HuH-7.5 (cell line): ENCODE measurements around the gene NSMCE1.

Source experiments
- DNase-seq: peaks from one replicate; pipeline ENCODE4 v3.0.0; 2011; ENCODE audit warnings: low spot score

Gene NSMCE1

DNA sequence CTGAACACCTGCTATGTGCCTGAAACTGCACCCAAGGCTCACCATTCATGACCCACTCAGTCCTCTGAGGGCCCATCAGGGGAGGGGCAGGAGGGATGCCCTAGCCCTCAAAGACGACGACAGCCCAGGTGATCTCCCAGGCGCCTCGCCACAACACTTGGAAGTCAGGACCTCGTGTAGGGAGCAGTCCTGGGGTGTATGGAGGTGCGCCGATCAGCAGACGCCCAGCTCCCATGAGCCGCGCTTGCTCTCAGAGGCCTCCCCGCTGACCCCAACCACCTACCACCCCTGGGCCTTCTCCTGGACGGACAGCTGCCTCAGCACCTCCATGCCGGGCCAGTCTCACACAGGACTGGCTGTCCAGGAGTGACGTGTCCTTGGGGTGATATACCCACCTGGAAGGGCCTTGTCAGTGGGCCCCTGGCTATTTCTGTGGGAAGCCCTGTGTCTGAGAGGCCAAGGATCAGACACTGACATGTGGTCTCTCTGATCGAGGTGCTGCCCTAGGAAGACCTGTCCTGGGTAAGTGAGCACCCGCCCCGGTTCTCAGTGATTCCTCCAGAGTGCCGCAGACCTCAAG lies 38.6 kb downstream of the NSMCE1 start:
- no peak for DNase-seq

DNA sequence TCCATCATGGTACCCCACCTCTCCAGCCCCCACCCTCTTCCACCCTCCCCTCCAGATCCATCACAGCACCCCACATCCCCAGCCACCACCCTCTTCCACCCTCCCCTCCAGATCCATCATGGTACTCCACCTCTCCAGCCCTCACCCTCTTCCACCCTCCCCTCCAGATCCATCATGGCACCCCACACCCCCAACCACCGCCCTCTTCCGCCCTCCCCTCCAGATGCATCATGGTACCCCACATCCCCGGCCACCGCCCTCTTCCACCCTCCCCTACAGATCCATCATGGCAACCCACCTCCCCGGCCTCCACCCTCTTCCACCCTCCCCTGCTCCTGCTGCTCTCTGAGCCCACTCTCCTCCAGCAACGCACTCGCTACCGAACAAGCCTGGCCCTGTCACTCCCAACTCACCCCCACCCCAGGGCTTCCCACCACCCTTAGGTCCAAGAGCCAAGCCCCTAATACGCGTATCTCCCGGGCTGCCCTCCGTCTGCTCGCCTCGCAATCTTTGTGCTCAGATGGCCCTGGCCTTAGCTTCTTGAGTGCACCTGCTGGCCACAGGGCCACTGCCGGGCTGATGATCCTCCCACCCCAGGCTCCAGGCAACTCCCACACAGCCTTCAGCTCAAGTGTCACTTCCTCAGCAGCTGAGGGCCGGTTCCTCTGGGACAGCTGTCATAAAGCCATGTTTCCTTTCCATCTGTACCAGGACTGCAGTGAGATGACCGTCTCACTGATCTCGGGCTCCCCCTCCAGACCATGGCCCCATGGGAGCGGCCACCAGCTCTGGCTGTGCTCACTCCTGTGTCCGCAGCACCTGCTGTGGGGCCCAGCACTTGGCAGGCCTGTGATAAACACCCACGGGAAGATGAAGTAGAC lies 39.7 kb downstream of the NSMCE1 start:
- DNase-seq: no peak

DNA sequence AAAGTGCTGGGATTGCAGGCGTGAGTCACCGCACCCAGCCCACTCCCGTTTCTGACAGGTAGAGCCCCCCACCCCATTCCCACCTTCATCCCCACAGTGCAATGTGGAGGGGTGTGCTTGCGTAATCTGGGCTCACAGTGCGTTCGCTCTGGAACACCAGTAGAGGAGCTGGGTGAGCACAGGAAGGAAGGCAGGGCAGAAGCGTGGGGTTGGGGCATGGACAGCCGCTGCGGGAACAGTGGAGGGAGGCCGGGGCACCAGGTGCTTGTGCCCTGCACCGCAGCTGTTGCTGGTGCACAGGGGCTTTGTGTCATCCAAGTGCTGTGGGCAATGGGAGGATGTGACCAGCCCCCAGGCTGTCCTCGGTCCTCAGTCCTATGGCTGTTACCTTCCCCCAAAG lies 40.5 kb downstream of the NSMCE1 start:
- DNase-seq: no peak

DNA sequence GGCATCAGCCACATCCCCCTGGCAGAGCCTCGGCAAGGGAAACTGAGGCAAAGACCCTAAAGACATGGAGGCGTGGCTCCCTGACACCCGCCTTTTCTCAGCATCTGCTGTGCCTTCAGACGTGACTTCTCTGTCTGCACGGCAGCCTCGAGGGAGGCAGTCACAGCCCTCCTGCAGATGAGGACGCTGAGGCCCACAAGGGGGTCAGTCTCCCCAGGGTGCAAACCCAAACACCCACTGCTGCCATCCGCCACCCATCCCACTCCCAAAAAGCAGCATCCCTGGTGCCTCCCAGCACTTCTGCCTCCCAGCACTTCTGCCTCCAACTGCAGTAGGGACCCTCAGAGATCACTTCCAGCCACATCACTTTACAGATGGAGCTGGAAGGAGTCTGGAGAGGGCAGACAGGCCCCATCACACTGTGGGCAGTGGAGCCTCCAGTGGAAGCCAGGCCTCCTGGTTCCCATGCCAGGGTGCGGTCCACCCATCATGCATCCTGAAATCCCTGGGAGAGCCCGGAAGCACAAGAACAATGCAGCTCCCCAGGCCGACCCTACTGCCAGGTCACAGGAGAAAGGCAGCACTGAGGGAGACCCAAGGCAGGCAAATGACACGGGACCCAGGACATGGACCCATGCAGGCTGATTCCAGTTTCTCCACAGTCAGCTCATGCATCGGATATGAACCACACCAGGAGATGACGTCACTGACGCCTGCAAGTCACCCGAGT lies 41.4 kb downstream of the NSMCE1 start:
- DNase-seq: no peak

DNA sequence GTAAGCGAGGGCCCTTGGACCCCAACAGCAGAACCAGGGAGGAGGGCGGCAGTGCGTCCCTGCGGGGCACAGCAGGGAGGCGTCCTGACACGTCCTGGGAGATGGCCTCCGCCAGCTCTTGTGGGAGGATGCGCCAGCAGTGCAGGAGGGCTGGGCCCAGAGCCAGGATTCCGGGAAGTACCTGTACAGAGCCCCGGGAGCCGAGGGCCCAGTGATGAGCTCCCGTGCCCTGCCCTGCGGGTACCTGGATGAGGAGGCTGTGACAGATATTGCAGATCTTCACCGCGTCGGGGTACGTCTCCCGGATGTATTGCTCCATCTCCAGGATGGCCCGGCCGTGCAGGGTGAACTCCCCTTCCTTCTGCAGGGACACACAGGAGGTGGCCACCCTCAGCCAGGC lies 42.1 kb downstream of the NSMCE1 start:
- DNase-seq: no peak

- DNase-seq: no peak
Measured at GRCh38 chr16:27225536-27226360, 42.8 kb downstream of the NSMCE1 start.

GRCh38 chr16:27224741-27225300 lies 43.8 kb downstream of the NSMCE1 start:
- DNase-seq: no peak

- no peak for DNase-seq
Measured at GRCh38 chr16:27224271-27224737, 44.3 kb downstream of the NSMCE1 start.

DNA sequence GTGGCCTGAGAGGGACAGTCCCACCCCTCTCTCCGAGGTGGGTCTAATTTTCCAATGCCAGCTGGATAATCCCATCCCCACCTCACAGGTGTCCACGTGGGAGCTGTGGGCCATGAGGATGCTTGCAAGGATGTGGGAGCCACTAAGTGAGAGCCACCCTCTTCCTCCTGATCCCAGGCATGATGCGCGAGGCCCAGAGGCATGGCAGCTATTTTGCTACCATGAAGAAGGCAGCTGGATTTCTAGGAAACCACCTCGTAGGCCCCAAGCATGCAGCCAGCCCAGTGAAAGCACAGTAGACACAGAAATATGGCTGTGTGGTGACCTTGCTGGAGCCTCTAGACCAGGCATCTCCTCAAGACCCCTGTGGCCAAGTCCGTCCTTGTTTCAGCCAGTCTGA lies 44.9 kb downstream of the NSMCE1 start:
- DNase-seq: no peak

DNA sequence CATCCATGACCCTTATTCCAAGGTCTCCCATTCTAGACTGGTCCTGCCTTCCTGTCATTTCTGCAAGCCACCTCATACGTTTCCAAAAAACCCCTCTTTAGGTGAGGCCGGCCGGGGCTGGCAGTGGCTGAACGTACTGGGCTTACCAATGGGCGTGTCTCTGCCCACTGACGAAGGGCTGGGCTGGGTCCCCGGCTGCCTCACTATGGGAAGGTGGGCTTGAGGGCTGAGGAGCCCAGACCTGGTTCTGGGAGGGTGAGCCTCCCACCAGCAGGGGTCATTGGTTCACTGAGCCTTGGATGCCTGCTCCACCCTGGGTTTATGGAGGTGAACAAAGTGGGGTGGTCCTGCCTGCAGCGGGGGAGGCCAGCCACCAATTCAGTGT lies 45.4 kb downstream of the NSMCE1 start:
- DNase-seq: no peak

DNA sequence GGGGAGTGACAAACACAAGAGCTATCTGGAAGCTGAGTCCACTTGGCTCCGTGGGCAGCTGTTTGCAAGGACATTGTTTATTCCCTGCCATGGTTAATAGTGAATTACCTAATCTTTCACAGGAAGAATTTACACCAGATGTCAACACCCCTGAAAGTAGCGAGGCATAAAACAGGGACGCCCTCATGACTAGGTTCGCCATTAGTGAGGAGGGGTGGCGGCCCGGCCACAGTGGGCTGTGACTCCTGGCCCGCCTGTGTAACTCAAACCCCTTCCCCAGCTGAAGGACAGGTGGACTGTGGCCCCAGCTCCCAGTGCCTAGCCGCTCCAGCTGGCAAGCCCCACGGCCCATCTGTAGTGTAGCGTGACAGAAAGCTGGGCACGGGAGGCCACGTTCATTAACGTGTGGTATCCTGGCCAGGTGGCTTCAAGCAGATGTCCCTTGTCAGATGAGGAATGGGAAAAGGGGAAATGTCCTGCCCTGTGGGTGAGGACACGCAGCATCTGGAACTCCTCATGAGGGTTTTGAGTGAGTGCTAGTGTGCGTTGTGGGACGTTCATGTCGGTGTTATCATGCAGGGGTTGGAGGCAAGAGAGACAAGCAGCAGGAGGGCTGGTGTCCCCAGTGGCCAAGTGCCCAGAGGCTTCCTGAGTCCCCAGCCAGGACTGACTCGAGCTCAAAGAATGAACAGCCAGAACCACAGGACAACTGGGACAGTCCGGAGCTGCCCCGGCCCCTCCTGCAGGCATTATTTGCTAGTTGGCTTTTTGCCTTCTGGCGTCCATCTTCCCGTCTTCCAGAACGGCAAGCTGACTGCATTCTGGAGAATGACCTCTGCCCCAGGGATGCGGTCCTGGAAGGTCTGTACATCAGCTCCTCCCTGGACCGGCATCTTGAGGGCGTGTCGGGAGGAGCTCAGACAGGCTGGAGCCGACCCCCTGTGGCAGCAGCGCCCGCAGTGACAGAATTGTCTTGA lies 46.0 kb downstream of the NSMCE1 start:
- no peak for DNase-seq

GRCh38 chr16:27221576-27222248 lies 46.9 kb downstream of the NSMCE1 start:
- DNase-seq: no peak

DNA sequence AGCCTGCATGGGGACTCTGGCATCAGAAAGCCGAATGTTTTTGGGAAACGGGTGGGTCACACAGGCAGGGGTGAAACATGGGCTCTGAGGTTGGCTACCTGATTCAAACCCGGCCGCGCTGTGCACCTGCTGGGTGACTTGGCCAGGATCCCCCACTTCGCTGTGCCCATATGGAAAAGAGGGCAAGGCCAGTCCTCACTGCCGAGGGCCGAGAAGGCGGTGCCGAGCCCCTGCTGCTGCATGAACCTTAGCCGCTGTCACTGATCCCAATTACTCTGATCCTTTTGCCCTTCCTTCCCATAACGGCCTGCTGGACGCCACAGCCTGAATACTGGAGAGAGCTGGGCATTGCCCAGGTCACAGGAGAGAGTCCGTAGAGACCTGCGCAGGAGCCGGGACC lies 47.6 kb downstream of the NSMCE1 start:
- DNase-seq: no peak

DNA sequence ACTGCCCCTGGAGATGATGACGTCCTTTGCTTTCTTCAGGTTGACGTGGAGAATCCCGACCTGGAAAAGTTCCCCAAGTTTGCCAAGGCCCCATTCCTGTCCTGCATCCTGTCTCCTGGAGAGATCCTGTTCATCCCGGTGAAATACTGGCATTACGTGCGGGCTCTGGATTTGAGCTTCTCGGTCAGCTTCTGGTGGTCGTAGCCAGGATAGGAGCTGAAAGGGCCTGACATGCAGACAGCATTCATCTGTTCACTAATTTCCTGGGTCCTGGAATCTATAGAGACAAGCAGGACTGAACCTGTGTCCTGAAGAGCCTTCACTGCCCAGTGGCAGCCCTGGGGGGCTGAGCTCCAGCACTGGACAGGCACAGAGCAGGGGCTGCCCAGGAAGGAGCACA lies 48.0 kb downstream of the NSMCE1 start:
- DNase-seq: no peak

- no peak for DNase-seq
Measured at GRCh38 chr16:27220120-27220519, 48.5 kb downstream of the NSMCE1 start.

- no peak for DNase-seq
Measured at GRCh38 chr16:27219161-27219560, 49.4 kb downstream of the NSMCE1 start.

DNA sequence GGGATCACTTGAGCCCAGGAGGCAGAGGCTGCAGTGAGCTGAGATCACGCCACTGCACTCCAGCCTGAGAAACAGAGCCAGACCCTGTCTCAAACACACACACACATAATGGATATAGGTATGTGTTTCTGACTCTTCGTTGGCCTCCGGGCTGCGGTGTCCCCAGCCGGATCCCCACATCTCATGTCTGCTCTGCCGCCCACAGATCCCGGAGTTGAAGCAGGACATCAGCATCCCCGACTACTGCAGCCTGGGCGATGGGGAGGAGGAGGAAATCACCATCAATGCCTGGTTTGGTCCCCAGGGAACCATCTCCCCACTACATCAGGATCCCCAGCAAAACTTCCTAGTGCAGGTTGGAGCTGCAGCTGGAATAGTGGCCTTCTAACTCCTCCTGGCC lies 49.8 kb downstream of the NSMCE1 start:
- no peak for DNase-seq

- DNase-seq: no peak
Measured at GRCh38 chr16:27217256-27217655, 51.3 kb downstream of the NSMCE1 start.

- DNase-seq: no peak
Measured at GRCh38 chr16:27216297-27216885, 52.2 kb downstream of the NSMCE1 start.

DNA sequence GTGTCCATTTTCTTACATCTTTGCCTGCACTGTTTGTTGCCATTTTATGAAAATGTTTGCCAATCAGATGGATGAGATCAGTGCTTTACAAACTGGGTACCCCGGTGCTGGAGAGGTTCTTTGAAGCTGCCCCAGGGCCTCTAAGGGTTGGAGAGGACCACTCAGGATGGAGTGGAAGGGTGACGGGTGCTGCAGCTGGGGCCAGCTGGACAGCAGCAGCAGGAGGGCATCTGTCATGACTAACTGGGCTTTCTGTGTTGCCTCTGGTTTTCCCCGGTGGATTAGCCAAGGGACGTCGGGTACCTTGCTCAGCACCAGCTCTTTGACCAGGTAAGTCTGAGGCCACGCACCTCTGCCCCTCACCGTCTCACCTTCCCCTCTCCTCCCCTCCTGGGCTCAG lies 52.9 kb downstream of the NSMCE1 start:
- no peak for DNase-seq
